HepG2 (cell line): Measurements from ENCODE around the gene MOGAT3. TPM values are rescaled to one million over a fixed set of nuclear protein-coding genes. Genes with fewer than 3 reads are reported as not detected.

Experiments used
- HNRNPK ChIP-seq: fragments of 200-400 bp; formaldehyde crosslinking; IDR thresholded peaks from 2 replicates; pipeline ENCODE4 v1.6.1; 2018; ENCODE audit warnings: low read length, low read depth, moderate library complexity, mild to moderate bottlenecking; ENCODE audit not compliant: poor library complexity, severe bottlenecking
- HNRNPLL ChIP-seq: fragments of 200-400 bp; formaldehyde crosslinking; IDR thresholded peaks from 2 replicates; pipeline ENCODE4 v1.6.1; 2017; ENCODE audit warnings: mild to moderate bottlenecking, low read depth, low read length; ENCODE audit not compliant: poor library complexity, severe bottlenecking
- KDM2A ChIP-seq: sonication (generic); formaldehyde crosslinking; IDR thresholded peaks from 2 replicates; pipeline ENCODE4 v1.4.0; 2020; ENCODE audit warnings: low read depth, missing genetic modification reagents, borderline replicate concordance
- MXI1 ChIP-seq: IDR thresholded peaks from 3 replicates; pipeline ENCODE4 v1.6.1; 2012; ENCODE audit warnings: low read depth, low read length, inconsistent platforms, borderline replicate concordance
- NKX3-1 ChIP-seq: sonication (generic); formaldehyde crosslinking; IDR thresholded peaks from 2 replicates; pipeline ENCODE4 v1.5.0; 2020; ENCODE audit warnings: missing genetic modification reagents
- REPIN1 ChIP-seq: sonication (generic); formaldehyde crosslinking; IDR thresholded peaks from 2 replicates; pipeline ENCODE4 v1.8.0; 2022; ENCODE audit warnings: missing genetic modification reagents, low read depth, mild to moderate bottlenecking, borderline replicate concordance
- RFXANK ChIP-seq: IDR thresholded peaks from 2 replicates; pipeline ENCODE4 v1.6.1; 2016
- SMAD9 ChIP-seq: sonication (generic); formaldehyde crosslinking; IDR thresholded peaks from 2 replicates; pipeline ENCODE4 v1.5.1; 2020; ENCODE audit warnings: mild to moderate bottlenecking, missing genetic modification reagents
- ZFP36L2 ChIP-seq: sonication (generic); formaldehyde crosslinking; IDR thresholded peaks from 2 replicates; pipeline ENCODE4 v1.4.0; 2020; ENCODE audit warnings: missing genetic modification reagents
- ZNF224 ChIP-seq: sonication (generic); formaldehyde crosslinking; IDR thresholded peaks from 2 replicates; pipeline ENCODE4 v1.5.0; 2020; ENCODE audit warnings: mild to moderate bottlenecking, missing genetic modification reagents
- ZNF24 ChIP-seq: fragments of 450-650 bp; IDR thresholded peaks from 2 replicates; pipeline ENCODE4 v1.6.1; 2017; ENCODE audit warnings: antibody characterized with exemption, mild to moderate bottlenecking
- ZSCAN21 ChIP-seq: sonication (generic); formaldehyde crosslinking; IDR thresholded peaks from 2 replicates; pipeline ENCODE4 v1.8.0; 2022; ENCODE audit warnings: mild to moderate bottlenecking, missing genetic modification reagents, moderate library complexity, borderline replicate concordance
- polyA plus RNA-seq, 8 experiments: library from polyadenylated mRNA; depleted of rRNA in 3 of 8; stranded (reverse) in 7 of 8; unstranded in 1 of 8; fragments of >200 nt; fragmentation: Illumina TruSeq in 4 of 8; extraction: Trizol in 4 of 8; gene quantifications; 2 replicates each; pipeline versions ENCODE4 v1.2.1 to v1.2.3, GENCODE V29; 2011 to 2016; ENCODE audit warnings: low read depth in 4 of 8, missing spikeins in 1 of 8, mixed read lengths in 1 of 8; ENCODE audit not compliant: insufficient read depth in 1 of 8
- total RNA-seq, 5 experiments: library from RNA; depleted of rRNA; stranded (reverse); fragments of >200 nt; fragmentation: Illumina TruSeq; extraction: Trizol; gene quantifications; 2 replicates each; pipeline ENCODE4 v1.2.3, GENCODE V29; 2016; ENCODE audit warnings: low read depth in 1 of 5
- TF ChIP-seq, protein P1 (sequence below): IDR thresholded peaks from 2 replicates; pipeline ENCODE4 v1.6.1; 2018; ENCODE audit warnings: missing genetic modification reagents
- TF ChIP-seq, protein P2 (sequence below): IDR thresholded peaks from 2 replicates; pipeline ENCODE4 v1.6.1; 2016; ENCODE audit warnings: mild to moderate bottlenecking
- TF ChIP-seq, protein P3 (sequence below): sonication (generic); formaldehyde crosslinking; IDR thresholded peaks from 2 replicates; pipeline ENCODE4 v1.4.0; 2020; ENCODE audit warnings: missing genetic modification reagents, borderline replicate concordance
- TF ChIP-seq, protein P4 (sequence below): sonication (generic); formaldehyde crosslinking; IDR thresholded peaks from 2 replicates; pipeline ENCODE4 v1.5.1; 2020; ENCODE audit warnings: mild to moderate bottlenecking, missing genetic modification reagents, borderline replicate concordance
- TF ChIP-seq, protein P5 (sequence below): IDR thresholded peaks from 2 replicates; pipeline ENCODE4 v1.6.1; 2018; ENCODE audit warnings: missing genetic modification reagents, mild to moderate bottlenecking, missing compliant biosample characterization

The MOGAT3 gene
- total and polyA plus RNA-seq, 2 of the 13 experiments (the other 11 are each of a cell fraction or from before 2014, with no cell fraction given), result 22.5 to 30.5 TPM

DNA sequence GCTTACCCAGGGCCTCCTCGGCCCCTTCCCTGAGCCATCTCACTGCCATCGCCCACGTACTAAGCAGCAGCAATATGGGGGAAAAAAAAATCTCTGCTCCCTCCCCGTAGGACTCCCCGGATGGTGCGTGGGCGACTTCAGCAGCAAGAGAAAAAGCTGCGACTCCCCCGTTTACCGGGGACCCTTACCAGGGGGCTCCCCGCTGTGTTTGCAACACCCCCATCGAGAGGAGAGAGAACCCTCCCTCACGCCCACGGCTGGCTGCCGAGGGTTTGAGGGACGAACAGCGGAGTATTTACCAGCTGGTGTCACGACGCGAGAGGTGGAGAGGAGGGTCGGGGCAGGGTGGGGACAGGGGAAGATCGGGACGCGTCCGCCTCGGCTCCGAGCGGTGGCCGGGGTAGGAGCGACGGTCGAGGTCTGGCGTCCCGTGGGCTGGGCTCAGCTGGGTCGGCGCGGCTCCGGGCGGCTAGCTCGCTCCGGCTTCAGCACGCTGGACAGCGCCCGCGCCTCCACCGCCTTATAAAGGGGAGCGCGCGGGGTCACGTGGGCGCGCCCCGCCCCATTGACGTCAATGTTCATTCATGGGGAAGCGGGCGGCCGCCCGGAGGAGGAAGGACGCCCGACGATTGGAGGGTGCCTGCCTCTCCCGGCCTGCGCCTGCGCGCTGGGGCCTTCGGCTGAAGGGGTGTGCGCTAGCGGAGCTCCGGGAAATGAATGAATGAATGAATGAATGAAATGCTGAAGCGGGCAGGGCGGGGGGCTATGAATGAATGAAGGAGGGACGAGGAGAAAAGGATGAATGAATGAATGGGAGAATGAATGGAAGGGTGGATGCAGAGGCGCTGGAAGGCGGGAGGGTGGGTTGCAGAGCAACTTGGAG, 35.5 kb downstream of the MOGAT3 start, which contains the start of gene VGF (continued):
- peak; percentile 93 for TF ChIP-seq ZFP36L2 (CRISPR knock-in tag)
- peak; percentile 96 for TF ChIP-seq MXI1
- TF ChIP-seq, protein P1, sequence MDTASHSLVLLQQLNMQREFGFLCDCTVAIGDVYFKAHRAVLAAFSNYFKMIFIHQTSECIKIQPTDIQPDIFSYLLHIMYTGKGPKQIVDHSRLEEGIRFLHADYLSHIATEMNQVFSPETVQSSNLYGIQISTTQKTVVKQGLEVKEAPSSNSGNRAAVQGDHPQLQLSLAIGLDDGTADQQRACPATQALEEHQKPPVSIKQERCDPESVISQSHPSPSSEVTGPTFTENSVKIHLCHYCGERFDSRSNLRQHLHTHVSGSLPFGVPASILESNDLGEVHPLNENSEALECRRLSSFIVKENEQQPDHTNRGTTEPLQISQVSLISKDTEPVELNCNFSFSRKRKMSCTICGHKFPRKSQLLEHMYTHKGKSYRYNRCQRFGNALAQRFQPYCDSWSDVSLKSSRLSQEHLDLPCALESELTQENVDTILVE (CRISPR knock-in tag), result peak; percentile 98
- peak; percentile 46 for TF ChIP-seq HNRNPLL
- TF ChIP-seq, protein P2, sequence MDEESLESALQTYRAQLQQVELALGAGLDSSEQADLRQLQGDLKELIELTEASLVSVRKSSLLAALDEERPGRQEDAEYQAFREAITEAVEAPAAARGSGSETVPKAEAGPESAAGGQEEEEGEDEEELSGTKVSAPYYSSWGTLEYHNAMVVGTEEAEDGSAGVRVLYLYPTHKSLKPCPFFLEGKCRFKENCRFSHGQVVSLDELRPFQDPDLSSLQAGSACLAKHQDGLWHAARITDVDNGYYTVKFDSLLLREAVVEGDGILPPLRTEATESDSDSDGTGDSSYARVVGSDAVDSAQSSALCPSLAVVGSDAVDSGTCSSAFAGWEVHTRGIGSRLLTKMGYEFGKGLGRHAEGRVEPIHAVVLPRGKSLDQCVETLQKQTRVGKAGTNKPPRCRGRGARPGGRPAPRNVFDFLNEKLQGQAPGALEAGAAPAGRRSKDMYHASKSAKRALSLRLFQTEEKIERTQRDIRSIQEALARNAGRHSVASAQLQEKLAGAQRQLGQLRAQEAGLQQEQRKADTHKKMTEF (CRISPR knock-in tag), result peak; percentile 95
- TF ChIP-seq KDM2A (CRISPR knock-in tag), result peak; percentile 99
- peak; percentile 94 for TF ChIP-seq REPIN1 (CRISPR knock-in tag)
- TF ChIP-seq, protein P3, sequence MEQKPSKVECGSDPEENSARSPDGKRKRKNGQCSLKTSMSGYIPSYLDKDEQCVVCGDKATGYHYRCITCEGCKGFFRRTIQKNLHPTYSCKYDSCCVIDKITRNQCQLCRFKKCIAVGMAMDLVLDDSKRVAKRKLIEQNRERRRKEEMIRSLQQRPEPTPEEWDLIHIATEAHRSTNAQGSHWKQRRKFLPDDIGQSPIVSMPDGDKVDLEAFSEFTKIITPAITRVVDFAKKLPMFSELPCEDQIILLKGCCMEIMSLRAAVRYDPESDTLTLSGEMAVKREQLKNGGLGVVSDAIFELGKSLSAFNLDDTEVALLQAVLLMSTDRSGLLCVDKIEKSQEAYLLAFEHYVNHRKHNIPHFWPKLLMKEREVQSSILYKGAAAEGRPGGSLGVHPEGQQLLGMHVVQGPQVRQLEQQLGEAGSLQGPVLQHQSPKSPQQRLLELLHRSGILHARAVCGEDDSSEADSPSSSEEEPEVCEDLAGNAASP, result peak; percentile 96
- peak; percentile 98 for TF ChIP-seq ZSCAN21 (CRISPR knock-in tag)
- peak; percentile 95 for TF ChIP-seq RFXANK (CRISPR knock-in tag)
- peak; percentile 96 for TF ChIP-seq ZNF24
- peak; percentile 99 for TF ChIP-seq NKX3-1
- TF ChIP-seq SMAD9 (CRISPR knock-in tag), result peak; percentile 98
- TF ChIP-seq, protein P4, sequence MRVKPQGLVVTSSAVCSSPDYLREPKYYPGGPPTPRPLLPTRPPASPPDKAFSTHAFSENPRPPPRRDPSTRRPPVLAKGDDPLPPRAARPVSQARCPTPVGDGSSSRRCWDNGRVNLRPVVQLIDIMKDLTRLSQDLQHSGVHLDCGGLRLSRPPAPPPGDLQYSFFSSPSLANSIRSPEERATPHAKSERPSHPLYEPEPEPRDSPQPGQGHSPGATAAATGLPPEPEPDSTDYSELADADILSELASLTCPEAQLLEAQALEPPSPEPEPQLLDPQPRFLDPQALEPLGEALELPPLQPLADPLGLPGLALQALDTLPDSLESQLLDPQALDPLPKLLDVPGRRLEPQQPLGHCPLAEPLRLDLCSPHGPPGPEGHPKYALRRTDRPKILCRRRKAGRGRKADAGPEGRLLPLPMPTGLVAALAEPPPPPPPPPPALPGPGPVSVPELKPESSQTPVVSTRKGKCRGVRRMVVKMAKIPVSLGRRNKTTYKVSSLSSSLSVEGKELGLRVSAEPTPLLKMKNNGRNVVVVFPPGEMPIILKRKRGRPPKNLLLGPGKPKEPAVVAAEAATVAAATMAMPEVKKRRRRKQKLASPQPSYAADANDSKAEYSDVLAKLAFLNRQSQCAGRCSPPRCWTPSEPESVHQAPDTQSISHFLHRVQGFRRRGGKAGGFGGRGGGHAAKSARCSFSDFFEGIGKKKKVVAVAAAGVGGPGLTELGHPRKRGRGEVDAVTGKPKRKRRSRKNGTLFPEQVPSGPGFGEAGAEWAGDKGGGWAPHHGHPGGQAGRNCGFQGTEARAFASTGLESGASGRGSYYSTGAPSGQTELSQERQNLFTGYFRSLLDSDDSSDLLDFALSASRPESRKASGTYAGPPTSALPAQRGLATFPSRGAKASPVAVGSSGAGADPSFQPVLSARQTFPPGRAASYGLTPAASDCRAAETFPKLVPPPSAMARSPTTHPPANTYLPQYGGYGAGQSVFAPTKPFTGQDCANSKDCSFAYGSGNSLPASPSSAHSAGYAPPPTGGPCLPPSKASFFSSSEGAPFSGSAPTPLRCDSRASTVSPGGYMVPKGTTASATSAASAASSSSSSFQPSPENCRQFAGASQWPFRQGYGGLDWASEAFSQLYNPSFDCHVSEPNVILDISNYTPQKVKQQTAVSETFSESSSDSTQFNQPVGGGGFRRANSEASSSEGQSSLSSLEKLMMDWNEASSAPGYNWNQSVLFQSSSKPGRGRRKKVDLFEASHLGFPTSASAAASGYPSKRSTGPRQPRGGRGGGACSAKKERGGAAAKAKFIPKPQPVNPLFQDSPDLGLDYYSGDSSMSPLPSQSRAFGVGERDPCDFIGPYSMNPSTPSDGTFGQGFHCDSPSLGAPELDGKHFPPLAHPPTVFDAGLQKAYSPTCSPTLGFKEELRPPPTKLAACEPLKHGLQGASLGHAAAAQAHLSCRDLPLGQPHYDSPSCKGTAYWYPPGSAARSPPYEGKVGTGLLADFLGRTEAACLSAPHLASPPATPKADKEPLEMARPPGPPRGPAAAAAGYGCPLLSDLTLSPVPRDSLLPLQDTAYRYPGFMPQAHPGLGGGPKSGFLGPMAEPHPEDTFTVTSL (CRISPR knock-in tag), result 0 out of 2 replicates have a peak, but pooled peaks have one; percentile 54
- TF ChIP-seq HNRNPK, result peak; percentile 90
- TF ChIP-seq, protein P5, sequence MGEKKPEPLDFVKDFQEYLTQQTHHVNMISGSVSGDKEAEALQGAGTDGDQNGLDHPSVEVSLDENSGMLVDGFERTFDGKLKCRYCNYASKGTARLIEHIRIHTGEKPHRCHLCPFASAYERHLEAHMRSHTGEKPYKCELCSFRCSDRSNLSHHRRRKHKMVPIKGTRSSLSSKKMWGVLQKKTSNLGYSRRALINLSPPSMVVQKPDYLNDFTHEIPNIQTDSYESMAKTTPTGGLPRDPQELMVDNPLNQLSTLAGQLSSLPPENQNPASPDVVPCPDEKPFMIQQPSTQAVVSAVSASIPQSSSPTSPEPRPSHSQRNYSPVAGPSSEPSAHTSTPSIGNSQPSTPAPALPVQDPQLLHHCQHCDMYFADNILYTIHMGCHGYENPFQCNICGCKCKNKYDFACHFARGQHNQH (CRISPR knock-in tag), result peak; percentile 97
- TF ChIP-seq ZNF224 (CRISPR knock-in tag), result 0 out of 2 replicates have a peak, but pooled peaks have one; percentile 67
